HepG2 (cell line): Measurements from ENCODE around the gene CBFA2T2. TPM values are rescaled to one million over a fixed set of nuclear protein-coding genes. Genes with fewer than 3 reads are reported as not detected.
A peak's percentile ranks its signal among the peaks of the same experiment; 100 is the strongest.

Source experiments
- EEA1 ChIP-seq: sonication (generic); formaldehyde crosslinking; IDR thresholded peaks from 2 replicates; pipeline ENCODE4 v1.5.1; 2020; ENCODE audit warnings: mild to moderate bottlenecking, missing genetic modification reagents, borderline replicate concordance
- KDM4B ChIP-seq: sonication (generic); formaldehyde crosslinking; IDR thresholded peaks from 2 replicates; pipeline ENCODE4 v1.4.0; 2020; ENCODE audit warnings: missing genetic modification reagents
- MAFG ChIP-seq: sonication (generic); formaldehyde crosslinking; IDR thresholded peaks from 2 replicates; pipeline ENCODE4 v1.5.1; 2020; ENCODE audit warnings: mild to moderate bottlenecking, missing genetic modification reagents
- NCOA2 ChIP-seq: sonication (generic); formaldehyde crosslinking; IDR thresholded peaks from 2 replicates; pipeline ENCODE4 v1.8.0; 2022; ENCODE audit warnings: inconsistent platforms
- POGK ChIP-seq: sonication (generic); formaldehyde crosslinking; conservative IDR thresholded peaks from 2 replicates; pipeline ENCODE4 v1.8.0; 2022; ENCODE audit warnings: mild to moderate bottlenecking, moderate library complexity, missing genetic modification reagents
- PRDM4 ChIP-seq: sonication (generic); formaldehyde crosslinking; IDR thresholded peaks from 2 replicates; pipeline ENCODE4 v1.9.0; 2021; ENCODE audit warnings: missing genetic modification reagents, borderline replicate concordance
- SOX13 ChIP-seq, 3 experiments: fragments of 450-650 bp in 1 of 3; sonication (generic) in 1 of 3; formaldehyde crosslinking in 1 of 3; IDR thresholded peaks in 2 of 3; conservative IDR thresholded peaks in 1 of 3; 2 replicates each; pipeline versions ENCODE4 v1.5.0 to v1.6.1; 2016 to 2020; ENCODE audit warnings: antibody characterized with exemption in 1 of 3, mild to moderate bottlenecking in 1 of 3, missing compliant biosample characterization in 1 of 3, missing genetic modification reagents in 1 of 3, moderate library complexity in 1 of 3
- THAP9 ChIP-seq: sonication (generic); formaldehyde crosslinking; IDR thresholded peaks from 2 replicates; pipeline ENCODE4; 2020; ENCODE audit warnings: missing genetic modification reagents, mild to moderate bottlenecking, borderline replicate concordance
- TP53 ChIP-seq: sonication (generic); formaldehyde crosslinking; conservative IDR thresholded peaks from 2 replicates; pipeline ENCODE4 v1.4.0; 2020; ENCODE audit warnings: missing genetic modification reagents
- ZNF205 ChIP-seq: IDR thresholded peaks from 2 replicates; pipeline ENCODE4 v1.6.1; 2018; ENCODE audit warnings: missing biosample characterization, missing genetic modification reagents
- ZNF570 ChIP-seq: sonication (generic); formaldehyde crosslinking; IDR thresholded peaks from 2 replicates; pipeline ENCODE4 v1.4.0; 2020; ENCODE audit warnings: mild to moderate bottlenecking, missing genetic modification reagents, borderline replicate concordance
- ZNF691 ChIP-seq: sonication (generic); formaldehyde crosslinking; IDR thresholded peaks from 2 replicates; pipeline ENCODE4 v1.4.0; 2020; ENCODE audit warnings: missing genetic modification reagents, low read depth, mild to moderate bottlenecking, borderline replicate concordance
- ZSCAN29 ChIP-seq: sonication (generic); formaldehyde crosslinking; conservative IDR thresholded peaks from 2 replicates; pipeline ENCODE4 v1.4.0; 2020; ENCODE audit warnings: mild to moderate bottlenecking, missing genetic modification reagents
- polyA plus RNA-seq, 8 experiments: library from polyadenylated mRNA; depleted of rRNA in 3 of 8; stranded (reverse) in 7 of 8; unstranded in 1 of 8; fragments of >200 nt; fragmentation: Illumina TruSeq in 4 of 8; extraction: Trizol in 4 of 8; gene quantifications; 2 replicates each; pipeline versions ENCODE4 v1.2.1 to v1.2.3, GENCODE V29; 2011 to 2016; ENCODE audit warnings: low read depth in 4 of 8, missing spikeins in 1 of 8, mixed read lengths in 1 of 8; ENCODE audit not compliant: insufficient read depth in 1 of 8
- total RNA-seq, 5 experiments: library from RNA; depleted of rRNA; stranded (reverse); fragments of >200 nt; fragmentation: Illumina TruSeq; extraction: Trizol; gene quantifications; 2 replicates each; pipeline ENCODE4 v1.2.3, GENCODE V29; 2016; ENCODE audit warnings: low read depth in 1 of 5
- TF ChIP-seq, protein P1 (sequence below): IDR thresholded peaks from 2 replicates; pipeline ENCODE4 v1.4.0; 2020; ENCODE audit warnings: mild to moderate bottlenecking, missing genetic modification reagents

The CBFA2T2 gene
- total and polyA plus RNA-seq, 2 of the 13 experiments (the other 11 are each of a cell fraction or from before 2014, with no cell fraction given): 6.3 to 21.2 TPM

- TF ChIP-seq THAP9 (CRISPR knock-in tag) (0 out of 2 replicates have a peak, but pooled peaks have one; percentile 20), TP53 (CRISPR knock-in tag) (no peak), ZNF691 (CRISPR knock-in tag) (no peak; the same call in 1 of the 2 replicates), POGK (CRISPR knock-in tag) (peak; percentile 52; the same call in 1 of the 2 replicates), MAFG (CRISPR knock-in tag) (0 out of 2 replicates have a peak, but pooled peaks have one; percentile 53), PRDM4 (CRISPR knock-in tag) (no peak), ZNF570 (CRISPR knock-in tag) (no peak), EEA1 (no peak), NCOA2 (CRISPR knock-in tag) (no peak), ZNF205 (peak; percentile 66; the same call in 1 of the 2 replicates), ZSCAN29 (no peak), SOX13 (IDR thresholded peaks at IDR 0.05) (no peak), SOX13 (CRISPR knock-in tag; conservative IDR thresholded peaks at IDR 0.05 in 1 of 2, IDR thresholded peaks at IDR 0.05 in 1 of 2) (0 out of 4 replicates have a peak, but pooled peaks of 1 of the 2 experiments have one; percentile 1), KDM4B (CRISPR knock-in tag) (0 out of 2 replicates have a peak, but pooled peaks have one; percentile 4)
- TF ChIP-seq, protein P1, sequence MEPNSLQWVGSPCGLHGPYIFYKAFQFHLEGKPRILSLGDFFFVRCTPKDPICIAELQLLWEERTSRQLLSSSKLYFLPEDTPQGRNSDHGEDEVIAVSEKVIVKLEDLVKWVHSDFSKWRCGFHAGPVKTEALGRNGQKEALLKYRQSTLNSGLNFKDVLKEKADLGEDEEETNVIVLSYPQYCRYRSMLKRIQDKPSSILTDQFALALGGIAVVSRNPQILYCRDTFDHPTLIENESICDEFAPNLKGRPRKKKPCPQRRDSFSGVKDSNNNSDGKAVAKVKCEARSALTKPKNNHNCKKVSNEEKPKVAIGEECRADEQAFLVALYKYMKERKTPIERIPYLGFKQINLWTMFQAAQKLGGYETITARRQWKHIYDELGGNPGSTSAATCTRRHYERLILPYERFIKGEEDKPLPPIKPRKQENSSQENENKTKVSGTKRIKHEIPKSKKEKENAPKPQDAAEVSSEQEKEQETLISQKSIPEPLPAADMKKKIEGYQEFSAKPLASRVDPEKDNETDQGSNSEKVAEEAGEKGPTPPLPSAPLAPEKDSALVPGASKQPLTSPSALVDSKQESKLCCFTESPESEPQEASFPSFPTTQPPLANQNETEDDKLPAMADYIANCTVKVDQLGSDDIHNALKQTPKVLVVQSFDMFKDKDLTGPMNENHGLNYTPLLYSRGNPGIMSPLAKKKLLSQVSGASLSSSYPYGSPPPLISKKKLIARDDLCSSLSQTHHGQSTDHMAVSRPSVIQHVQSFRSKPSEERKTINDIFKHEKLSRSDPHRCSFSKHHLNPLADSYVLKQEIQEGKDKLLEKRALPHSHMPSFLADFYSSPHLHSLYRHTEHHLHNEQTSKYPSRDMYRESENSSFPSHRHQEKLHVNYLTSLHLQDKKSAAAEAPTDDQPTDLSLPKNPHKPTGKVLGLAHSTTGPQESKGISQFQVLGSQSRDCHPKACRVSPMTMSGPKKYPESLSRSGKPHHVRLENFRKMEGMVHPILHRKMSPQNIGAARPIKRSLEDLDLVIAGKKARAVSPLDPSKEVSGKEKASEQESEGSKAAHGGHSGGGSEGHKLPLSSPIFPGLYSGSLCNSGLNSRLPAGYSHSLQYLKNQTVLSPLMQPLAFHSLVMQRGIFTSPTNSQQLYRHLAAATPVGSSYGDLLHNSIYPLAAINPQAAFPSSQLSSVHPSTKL (CRISPR knock-in tag): no peak
Measured at GRCh38 chr20:33673410-33674293, 183.8 kb downstream of the CBFA2T2 start (continued).
